Spleen (tissue), 11 donors: Measurements from ENCODE around the gene SHANK1. TPM values are rescaled to one million over a fixed set of nuclear protein-coding genes. Genes with fewer than 3 reads are reported as not detected.
"Not testable (repeated sequence)": the region's sequence is repeated elsewhere in the genome, so short reads cannot be mapped to it uniquely, and the experiment has no call there.

Experiments
- DNase-seq: peaks from one replicate; pipeline ENCODE4 v3.0.0-alpha.2; 2020
- H3K27ac ChIP-seq, 8 donors: fragments of 200-600 bp; sonication (generic) in 7 of 8; 1 replicate in 4 of 8; 2 replicates in 4 of 8; pipeline versions ENCODE4 v1.5.0 to v1.8.0; 2016 to 2021; ENCODE audit warnings: inconsistent platforms in 4 of 8, mild to moderate bottlenecking in 4 of 8, moderate library complexity in 1 of 8
- H3K27me3 ChIP-seq, 7 donors: fragments of 200-600 bp; sonication (generic) in 6 of 7; replicated peaks in 1 of 7; 1 replicate in 4 of 7; 2 replicates in 3 of 7; pipeline versions ENCODE4 v1.5.0 to v1.8.0; 2016 to 2021; ENCODE audit warnings: inconsistent platforms in 3 of 7, mild to moderate bottlenecking in 1 of 7
- H3K36me3 ChIP-seq, 6 donors: fragments of 200-600 bp; sonication (generic) in 5 of 6; 1 replicate in 4 of 6; 2 replicates in 2 of 6; pipeline versions ENCODE4 v1.5.0 to v1.8.0; 2016 to 2021; ENCODE audit warnings: inconsistent platforms in 2 of 6
- H3K4me1 ChIP-seq, 6 donors: fragments of 200-600 bp; sonication (generic) in 5 of 6; 1 replicate in 3 of 6; 2 replicates in 3 of 6; pipeline versions ENCODE4 v1.5.0 to v1.8.0; 2016 to 2021; ENCODE audit warnings: inconsistent platforms in 3 of 6
- H3K4me3 ChIP-seq, 8 donors: fragments of 200-600 bp; sonication (generic) in 7 of 8; 1 replicate in 4 of 8; 2 replicates in 4 of 8; pipeline versions ENCODE4 v1.5.0 to v1.8.0; 2016 to 2021; ENCODE audit warnings: inconsistent platforms in 4 of 8, mild to moderate bottlenecking in 4 of 8, moderate library complexity in 2 of 8
- H3K9me3 ChIP-seq, 8 donors: fragments of 200-600 bp; sonication (generic) in 7 of 8; 1 replicate in 4 of 8; 2 replicates in 4 of 8; pipeline versions ENCODE4 v1.5.0 to v1.8.0; 2016 to 2021; ENCODE audit warnings: inconsistent platforms in 4 of 8
- POLR2A ChIP-seq, 3 donors: fragments of 450-650 bp; IDR thresholded peaks; one replicate each; pipeline ENCODE4 v1.5.1; 2017; ENCODE audit warnings: antibody characterized with exemption in 3 of 3, mild to moderate bottlenecking in 1 of 3
- POLR2AphosphoS5 ChIP-seq, 3 donors: sonication (generic); formaldehyde crosslinking; IDR thresholded peaks; one replicate each; pipeline ENCODE4 v1.5.1; 2017; ENCODE audit warnings: antibody characterized with exemption in 3 of 3
- WGBS, 5 donors: extraction: QIAGEN DNeasy Blood & Tissue Kit in 3 of 5; methylation state at CpG; one replicate each; pipeline versions ENCODE4 v1.1.5 to v1.1.7; 2013 to 2018; 5-methylcytosine and 5-hydroxymethylcytosine counted together
- intact Hi-C: fragments of 100-400 bp; cut with DNase I; formaldehyde crosslinking; loops from one replicate; pipeline ENCODE4 v1.15.0; 2023; ENCODE audit warnings: low total_unique reads
- polyA plus RNA-seq, 3 donors: library from polyadenylated mRNA; stranded (reverse); fragments of 200-250 nt; gene quantifications; one replicate each; pipeline ENCODE4 v1.2.1, GENCODE V29; 2013
- total RNA-seq, 7 donors: library from RNA; depleted of rRNA in 3 of 7; stranded (reverse); fragments of >200 nt in 3 of 7; fragmentation: NEBNext Ultra II Directional in 4 of 7; extraction: Animal tissue kit (Norgen Biotek cat#: 25700) in 4 of 7; gene quantifications; one replicate each; pipeline versions ENCODE4 v1.1.0 to v1.2.1, GENCODE V29; 2016 to 2021
- TF ChIP-seq, protein P1 (sequence below), 11 experiments: fragments of 200-600 bp in 7 of 11; fragments of 450-650 bp in 4 of 11; sonication (generic) in 4 of 11; IDR thresholded peaks in 8 of 11; conservative IDR thresholded peaks in 3 of 11; 1 replicate in 7 of 11; 2 replicates in 4 of 11; pipeline versions ENCODE4 v1.4.0 to v1.8.0; 2016 to 2021; ENCODE audit warnings: antibody characterized with exemption in 11 of 11, inconsistent platforms in 4 of 11, mild to moderate bottlenecking in 1 of 11
- donor health status: healthy with polysubstance abuse.
- donor health status: DM: no; HTN: no; CAD: no; lungs with moderate emphysema.
- donor health status: DM: no; HTN: no; CAD: no.
- donor health status: Bipolar disorder and iron deficiency.
- donor health status: healthy.
- donor health status: DM: no; HTN: no; CAD: no.
- donor health status: DM: yes; HTN: yes; CAD: no.

Gene SHANK1
- total and polyA plus RNA-seq, 10 donors: 0.07 to 1.8 (median 0.35) TPM; not detected in 2

DNA sequence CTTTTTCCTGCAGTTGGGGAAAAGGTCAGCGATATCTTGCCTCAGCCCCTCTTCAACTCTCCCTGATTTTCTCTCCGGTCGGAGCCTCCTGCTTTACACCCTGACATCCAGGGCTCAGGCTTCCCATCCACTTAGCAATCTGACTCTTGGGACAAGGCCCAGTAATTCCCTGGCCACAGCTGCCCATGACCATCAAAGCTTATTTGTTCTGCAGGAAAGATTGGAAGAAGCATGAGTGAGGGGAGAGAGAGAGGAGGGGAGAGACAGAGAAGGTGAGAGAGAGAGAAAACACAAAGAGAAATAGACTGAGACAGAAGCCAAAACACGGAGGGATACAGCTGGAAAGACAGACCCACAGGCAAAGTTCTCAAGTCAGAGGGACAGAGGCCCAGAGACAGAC is 93.6 kb downstream of the SHANK1 start:
- H3K36me3 ChIP-seq: no peaks in the 10 kb centered on the region

DNA sequence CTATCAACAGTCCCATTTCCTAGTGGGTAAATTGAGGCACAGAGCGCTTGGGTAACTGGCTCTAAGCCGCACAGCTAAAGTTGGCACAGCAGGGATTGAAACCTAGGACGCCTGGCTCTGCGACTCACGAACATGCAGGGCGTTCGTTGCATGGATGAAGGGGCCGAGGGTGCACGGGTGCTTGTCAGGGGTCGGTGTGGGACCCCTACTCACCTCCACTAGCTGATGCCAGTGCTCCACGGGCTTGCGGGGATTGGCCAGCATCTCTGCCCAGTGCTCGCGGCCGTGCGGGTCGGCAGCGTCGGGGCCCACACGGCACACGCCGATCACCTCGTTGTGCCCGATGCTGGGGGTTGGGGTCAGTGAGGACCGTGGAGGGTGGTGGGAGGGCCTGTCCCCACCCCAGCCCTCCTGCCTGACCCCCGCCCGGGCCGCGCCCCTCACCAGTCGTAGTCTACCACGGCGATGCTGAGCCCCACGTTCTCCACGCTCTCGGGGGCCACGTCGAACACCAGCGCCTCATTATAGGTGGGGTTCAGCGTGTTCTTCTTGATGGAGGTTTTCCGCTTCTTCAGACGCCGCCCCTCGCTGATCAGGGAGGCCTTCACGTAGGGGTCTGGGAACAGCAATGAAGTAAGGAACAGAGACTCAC is 94.5 kb downstream of the SHANK1 start:
- TF ChIP-seq POLR2AphosphoS5 (IDR thresholded peaks at IDR 0.05): no peak
- TF ChIP-seq, protein P1, sequence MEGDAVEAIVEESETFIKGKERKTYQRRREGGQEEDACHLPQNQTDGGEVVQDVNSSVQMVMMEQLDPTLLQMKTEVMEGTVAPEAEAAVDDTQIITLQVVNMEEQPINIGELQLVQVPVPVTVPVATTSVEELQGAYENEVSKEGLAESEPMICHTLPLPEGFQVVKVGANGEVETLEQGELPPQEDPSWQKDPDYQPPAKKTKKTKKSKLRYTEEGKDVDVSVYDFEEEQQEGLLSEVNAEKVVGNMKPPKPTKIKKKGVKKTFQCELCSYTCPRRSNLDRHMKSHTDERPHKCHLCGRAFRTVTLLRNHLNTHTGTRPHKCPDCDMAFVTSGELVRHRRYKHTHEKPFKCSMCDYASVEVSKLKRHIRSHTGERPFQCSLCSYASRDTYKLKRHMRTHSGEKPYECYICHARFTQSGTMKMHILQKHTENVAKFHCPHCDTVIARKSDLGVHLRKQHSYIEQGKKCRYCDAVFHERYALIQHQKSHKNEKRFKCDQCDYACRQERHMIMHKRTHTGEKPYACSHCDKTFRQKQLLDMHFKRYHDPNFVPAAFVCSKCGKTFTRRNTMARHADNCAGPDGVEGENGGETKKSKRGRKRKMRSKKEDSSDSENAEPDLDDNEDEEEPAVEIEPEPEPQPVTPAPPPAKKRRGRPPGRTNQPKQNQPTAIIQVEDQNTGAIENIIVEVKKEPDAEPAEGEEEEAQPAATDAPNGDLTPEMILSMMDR (IDR thresholded peaks at IDR 0.05 in 8 of 11, conservative IDR thresholded peaks at IDR 0.05 in 3 of 11): no peak
- no peak for TF ChIP-seq POLR2A (IDR thresholded peaks at IDR 0.05)
- Histone ChIP-seq H3K4me1 (no peaks in the 10 kb centered on the region), H3K27me3 (peaks cover 0 to 19% (median 0%) of the 10 kb centered on the region in 7 donors), H3K27ac (no peak overlapping the region), H3K36me3 (no peaks in the 10 kb centered on the region), H3K9me3 (no peaks in the 10 kb centered on the region), H3K4me3 (no peak overlapping the region)
- WGBS, 5 donors: 91 to 94% (median 92%) methylated on average over 40 to 44 of the region's 44 CpGs
- intact Hi-C loops: no loop called here
- peak; percentile 51 for DNase-seq

More for the DNA sequence above, 93.6 kb downstream of the SHANK1 start:
- H3K27me3 ChIP-seq: peaks cover 0 to 27% (median 0%) of the 10 kb centered on the region in 7 donors
- intact Hi-C loops: no loop called here
- no peaks in the 10 kb centered on the region for H3K9me3 ChIP-seq
- no peak overlapping the region for H3K27ac ChIP-seq
- 73 to 83% (median 80%) methylated on average over 4 of the region's 4 CpGs for WGBS, 5 donors
- DNase-seq: no peak
- no peaks in the 10 kb centered on the region for H3K4me1 ChIP-seq
- TF ChIP-seq POLR2A (IDR thresholded peaks at IDR 0.05): no peak
- TF ChIP-seq, protein P1 (IDR thresholded peaks at IDR 0.05 in 8 of 11, conservative IDR thresholded peaks at IDR 0.05 in 3 of 11): no peak
- TF ChIP-seq POLR2AphosphoS5 (IDR thresholded peaks at IDR 0.05): no peak
- no peak overlapping the region for H3K4me3 ChIP-seq

DNA sequence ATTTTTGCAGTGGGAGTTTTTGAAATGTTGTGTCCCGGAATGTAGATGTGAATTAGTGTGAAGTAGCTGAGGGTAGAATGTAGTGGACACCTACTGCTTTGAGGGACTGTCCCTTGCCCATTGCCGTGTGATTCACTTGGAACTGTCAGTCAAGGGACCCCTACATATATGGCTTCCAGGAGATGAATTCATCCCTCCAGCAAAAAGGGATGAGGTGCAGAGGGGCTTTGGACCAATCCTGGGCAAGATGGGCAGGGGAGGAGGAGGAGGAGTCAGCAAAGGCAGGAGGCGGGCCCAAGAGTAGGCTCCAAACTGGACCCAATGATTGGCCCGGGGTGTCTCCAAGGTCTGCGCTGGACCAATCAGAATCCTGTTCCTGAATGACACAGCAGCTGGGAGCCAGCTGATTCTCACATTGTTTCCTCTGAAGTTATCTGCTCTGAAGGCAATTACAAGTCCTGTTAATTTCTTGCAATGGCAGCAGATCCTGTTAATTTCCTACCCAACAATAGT is 99.2 kb downstream of the SHANK1 start:
- H3K4me1 ChIP-seq, H3K9me3 ChIP-seq, intact Hi-C loops, H3K4me3 ChIP-seq, H3K36me3 ChIP-seq, H3K27ac ChIP-seq: not testable (repeated sequence)
- DNase-seq: peak; percentile 17
- H3K27me3 ChIP-seq: peaks cover 0 to 18% (median 0%) of the 10 kb centered on the region in 7 donors
- WGBS, 5 donors: 81 to 95% (median 83%) methylated on average over 1 to 3 of the region's 5 CpGs

DNA sequence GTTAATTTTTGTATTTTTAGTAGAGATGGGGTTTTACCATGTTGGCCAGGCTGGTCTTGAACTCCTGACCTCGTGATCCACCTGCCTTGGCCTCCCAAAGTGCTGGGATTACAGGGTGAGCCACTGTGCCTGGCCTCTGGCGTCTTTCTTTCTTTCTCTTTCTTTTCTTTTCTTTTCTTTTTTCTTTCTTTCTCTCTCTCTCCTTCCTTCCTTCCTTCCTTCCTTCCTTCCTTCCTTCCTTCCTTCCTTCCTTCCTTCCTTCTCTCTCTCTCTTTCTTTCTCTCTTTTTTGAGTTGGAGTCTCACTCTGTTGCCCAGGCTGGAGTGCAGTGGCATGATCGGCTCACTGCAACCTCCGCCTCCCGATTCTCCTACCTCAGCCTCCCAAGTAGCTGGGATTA is 100.4 kb downstream of the SHANK1 start:
- WGBS, 5 donors: 75 to 82% (median 80%) methylated on average over 5 of the region's 5 CpGs
- intact Hi-C loops, H3K4me3 ChIP-seq, H3K9me3 ChIP-seq, H3K27ac ChIP-seq, H3K4me1 ChIP-seq, H3K36me3 ChIP-seq: not testable (repeated sequence)
- DNase-seq: peak; percentile 9
- H3K27me3 ChIP-seq: peaks cover 0 to 18% (median 0%) of the 10 kb centered on the region in 7 donors

DNA sequence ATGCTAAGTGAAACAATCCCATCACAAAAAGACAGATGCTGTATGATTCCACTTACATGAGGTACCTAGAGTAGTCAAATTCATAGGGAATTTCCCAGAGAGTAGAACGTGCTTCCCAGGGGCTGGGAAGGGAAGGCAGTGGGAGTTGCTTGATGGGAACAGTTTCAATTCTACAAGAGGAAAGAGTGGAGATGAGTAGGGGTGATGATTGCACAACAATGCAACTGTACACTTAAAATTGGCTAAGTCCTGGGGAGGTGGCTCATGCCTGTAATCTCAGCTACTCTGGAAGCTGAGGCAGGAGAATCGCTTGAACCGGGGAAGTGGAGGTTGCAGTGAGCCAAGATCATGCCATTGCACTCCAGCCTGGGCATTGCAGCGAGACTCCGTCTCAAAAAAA is 101.2 kb downstream of the SHANK1 start:
- peak; percentile 1 for DNase-seq
- H3K4me3 ChIP-seq, H3K27ac ChIP-seq, H3K36me3 ChIP-seq, H3K4me1 ChIP-seq, H3K9me3 ChIP-seq, intact Hi-C loops: not testable (repeated sequence)
- 85 to 93% (median 91%) methylated on average over 4 of the region's 5 CpGs for WGBS, 5 donors
- H3K27me3 ChIP-seq: peaks cover 0 to 23% (median 0%) of the 10 kb centered on the region in 7 donors

DNA sequence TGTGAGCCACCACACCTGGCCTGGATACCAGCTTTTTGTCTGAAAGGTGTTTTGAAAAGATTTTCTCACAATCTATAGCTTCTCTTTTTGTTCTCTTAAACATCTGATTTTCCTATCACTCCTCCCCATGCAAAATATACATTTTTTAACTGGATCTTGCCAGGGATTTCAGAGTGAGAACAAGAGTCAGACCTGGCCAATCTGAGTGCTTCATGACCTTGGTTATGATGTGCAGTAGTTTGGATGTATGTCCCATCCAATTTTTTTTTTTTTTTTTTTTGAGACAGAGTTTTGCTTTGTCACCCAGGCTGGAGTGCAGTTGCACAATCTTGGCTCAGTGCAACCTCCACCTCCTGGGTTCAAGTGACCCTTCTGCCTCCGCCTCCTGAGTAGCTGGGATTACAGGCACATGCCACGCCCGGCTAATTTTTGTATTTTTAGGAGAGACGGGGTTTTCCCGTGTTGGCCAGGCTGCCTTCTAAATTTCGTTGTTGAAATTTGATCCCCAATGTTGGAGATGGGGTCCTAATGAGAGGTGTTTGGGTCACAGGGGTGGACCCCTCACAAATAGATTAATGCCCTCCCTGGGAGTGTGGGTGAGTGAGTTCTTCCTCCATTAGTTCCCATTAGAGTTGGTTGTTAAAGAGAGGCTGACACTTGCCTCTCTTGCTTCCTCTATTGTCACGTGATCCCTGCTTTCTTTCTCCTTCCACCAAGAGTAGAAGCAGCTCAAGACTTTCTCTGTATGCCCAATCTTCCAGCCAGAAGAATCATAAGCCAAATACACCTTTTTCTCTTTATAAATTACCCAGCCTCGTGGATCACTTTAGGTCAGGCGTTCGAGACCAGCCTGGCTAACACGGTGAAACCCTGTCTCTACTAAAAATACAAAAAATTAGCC is 106.8 kb downstream of the SHANK1 start:
- H3K4me1 ChIP-seq, DNase-seq, H3K27ac ChIP-seq, H3K9me3 ChIP-seq, H3K36me3 ChIP-seq, intact Hi-C loops, H3K4me3 ChIP-seq: not testable (repeated sequence)
- H3K27me3 ChIP-seq: peaks cover 0 to 42% (median 3%) of the 10 kb centered on the region in 7 donors
- WGBS, 5 donors: 72 to 85% (median 80%) methylated on average over 11 of the region's 11 CpGs
